Glutamatergic neuron (in vitro differentiated cells): ENCODE results near the gene TMEM63A. TPM values are rescaled to one million over a fixed set of nuclear protein-coding genes. Genes with fewer than 3 reads are reported as not detected.
A peak's percentile ranks its signal among the peaks of the same experiment; 100 is the strongest.

Experiments
- DNase-seq: peaks from one replicate; pipeline ENCODE4 v3.0.0; 2022
- H3K27ac Mint-ChIP-seq: one replicate; pipeline ENCODE4 v1.8.0; 2020; ENCODE audit warnings: mild to moderate bottlenecking, mixed read lengths, inconsistent platforms; ENCODE audit not compliant: unreplicated experiment
- H3K27me3 Mint-ChIP-seq: one replicate; pipeline ENCODE4 v1.8.0; 2020; ENCODE audit warnings: mild to moderate bottlenecking, moderate library complexity, mixed read lengths, inconsistent platforms; ENCODE audit not compliant: unreplicated experiment
- H3K36me3 Mint-ChIP-seq: one replicate; pipeline ENCODE4 v1.8.0; 2020; ENCODE audit warnings: mild to moderate bottlenecking, mixed read lengths, inconsistent platforms; ENCODE audit not compliant: unreplicated experiment
- H3K4me1 Mint-ChIP-seq: one replicate; pipeline ENCODE4 v1.8.0; 2020; ENCODE audit warnings: mild to moderate bottlenecking, low read depth, mixed read lengths, inconsistent platforms; ENCODE audit not compliant: unreplicated experiment
- H3K4me3 Mint-ChIP-seq: one replicate; pipeline ENCODE4 v1.8.0; 2020; ENCODE audit warnings: mild to moderate bottlenecking, mixed read lengths, inconsistent platforms; ENCODE audit not compliant: unreplicated experiment
- H3K9me3 Mint-ChIP-seq: one replicate; pipeline ENCODE4 v1.8.0; 2020; ENCODE audit warnings: mild to moderate bottlenecking, moderate library complexity, mixed read lengths, inconsistent platforms; ENCODE audit not compliant: unreplicated experiment
- total RNA-seq: library from RNA; stranded (reverse); fragmentation: NEBNext Ultra II Directional; extraction: Animal tissue kit (Norgen Biotek cat#: 25700); gene quantifications from one replicate; pipeline ENCODE4 v1.2.1, GENCODE V29; 2021; ENCODE audit not compliant: unreplicated experiment
- TF ChIP-seq, protein P1 (sequence below): fragments of 200-600 bp; sonication (generic); IDR thresholded peaks from one replicate; pipeline ENCODE4 v1.5.0; 2021; ENCODE audit not compliant: partially characterized antibody, unreplicated experiment

Gene TMEM63A
- total RNA-seq, 1 donor from 2014 or later: 1.1 TPM

- peaks cover 32% of the 10 kb centered on the region for H3K4me1 Mint-ChIP-seq
- no peak for DNase-seq
- H3K9me3 Mint-ChIP-seq: no peaks in the 10 kb centered on the region
- H3K36me3 Mint-ChIP-seq: peaks cover 4% of the 10 kb centered on the region
- H3K4me3 Mint-ChIP-seq: no peak overlapping the region
- peaks cover 8% of the 10 kb centered on the region for H3K27me3 Mint-ChIP-seq
- no peak overlapping the region for H3K27ac Mint-ChIP-seq
- TF ChIP-seq, protein P1, sequence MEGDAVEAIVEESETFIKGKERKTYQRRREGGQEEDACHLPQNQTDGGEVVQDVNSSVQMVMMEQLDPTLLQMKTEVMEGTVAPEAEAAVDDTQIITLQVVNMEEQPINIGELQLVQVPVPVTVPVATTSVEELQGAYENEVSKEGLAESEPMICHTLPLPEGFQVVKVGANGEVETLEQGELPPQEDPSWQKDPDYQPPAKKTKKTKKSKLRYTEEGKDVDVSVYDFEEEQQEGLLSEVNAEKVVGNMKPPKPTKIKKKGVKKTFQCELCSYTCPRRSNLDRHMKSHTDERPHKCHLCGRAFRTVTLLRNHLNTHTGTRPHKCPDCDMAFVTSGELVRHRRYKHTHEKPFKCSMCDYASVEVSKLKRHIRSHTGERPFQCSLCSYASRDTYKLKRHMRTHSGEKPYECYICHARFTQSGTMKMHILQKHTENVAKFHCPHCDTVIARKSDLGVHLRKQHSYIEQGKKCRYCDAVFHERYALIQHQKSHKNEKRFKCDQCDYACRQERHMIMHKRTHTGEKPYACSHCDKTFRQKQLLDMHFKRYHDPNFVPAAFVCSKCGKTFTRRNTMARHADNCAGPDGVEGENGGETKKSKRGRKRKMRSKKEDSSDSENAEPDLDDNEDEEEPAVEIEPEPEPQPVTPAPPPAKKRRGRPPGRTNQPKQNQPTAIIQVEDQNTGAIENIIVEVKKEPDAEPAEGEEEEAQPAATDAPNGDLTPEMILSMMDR: no peak
Observed at GRCh38 chr1:225828706-225829345, 53.4 kb downstream of the TMEM63A start.

- TF ChIP-seq, protein P1: no peak
- H3K36me3 Mint-ChIP-seq: peaks cover 4% of the 10 kb centered on the region
- H3K4me3 Mint-ChIP-seq: peak overlapping the region; percentile 15
- peaks cover 2% of the 10 kb centered on the region for H3K9me3 Mint-ChIP-seq
- no peak for DNase-seq
- peaks cover 43% of the 10 kb centered on the region for H3K4me1 Mint-ChIP-seq
- no peak overlapping the region for H3K27ac Mint-ChIP-seq
- H3K27me3 Mint-ChIP-seq: peaks cover 8% of the 10 kb centered on the region
Observed at GRCh38 chr1:225827076-225827475, 55.1 kb downstream of the TMEM63A start.

- Mint-ChIP-seq H3K27me3 (peaks cover 8% of the 10 kb centered on the region), H3K4me1 (peaks cover 45% of the 10 kb centered on the region), H3K27ac (peak overlapping the region; percentile 92), H3K9me3 (peaks cover 3% of the 10 kb centered on the region), H3K4me3 (peak overlapping the region; percentile 72), H3K36me3 (no peaks in the 10 kb centered on the region)
- TF ChIP-seq, protein P1: no peak
- no peak for DNase-seq
Observed at GRCh38 chr1:225825607-225826007, 56.6 kb downstream of the TMEM63A start.

DNA sequence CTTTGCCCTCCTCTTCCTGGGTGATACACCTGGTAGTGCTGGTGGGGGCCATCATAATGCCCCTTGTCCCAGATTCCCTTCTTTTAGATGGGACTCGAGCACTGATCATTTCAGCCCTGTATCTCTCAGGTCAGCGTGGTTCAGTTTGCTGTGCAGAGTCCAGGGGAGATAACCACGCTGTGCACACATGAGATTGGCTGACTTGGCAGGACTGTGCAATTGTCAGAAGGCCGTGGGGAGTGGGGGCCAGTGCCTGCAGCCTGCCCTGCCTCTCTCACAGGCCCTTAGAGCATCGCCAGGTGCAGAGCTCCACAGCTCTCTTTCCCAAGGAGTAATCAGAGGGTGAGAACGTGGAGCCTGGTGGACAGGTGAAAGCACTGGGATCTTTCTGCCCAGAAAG lies 57.1 kb downstream of the TMEM63A start:
- H3K36me3 Mint-ChIP-seq: no peaks in the 10 kb centered on the region
- H3K27me3 Mint-ChIP-seq: peaks cover 8% of the 10 kb centered on the region
- TF ChIP-seq, protein P1: no peak
- peak overlapping the region; percentile 92 for H3K27ac Mint-ChIP-seq
- peak overlapping the region; percentile 71 for H3K4me3 Mint-ChIP-seq
- H3K4me1 Mint-ChIP-seq: peaks cover 45% of the 10 kb centered on the region
- peaks cover 3% of the 10 kb centered on the region for H3K9me3 Mint-ChIP-seq
- no peak for DNase-seq

GRCh38 chr1:225824533-225824941 lies 57.6 kb downstream of the TMEM63A start:
- Mint-ChIP-seq H3K4me1 (peaks cover 49% of the 10 kb centered on the region), H3K9me3 (peaks cover 3% of the 10 kb centered on the region), H3K4me3 (peak overlapping the region; percentile 71), H3K27me3 (peaks cover 8% of the 10 kb centered on the region), H3K27ac (peak overlapping the region; percentile 92), H3K36me3 (no peaks in the 10 kb centered on the region)
- TF ChIP-seq, protein P1: no peak
- no peak for DNase-seq
